Erythroblast (primary cell): ENCODE results near the gene PSMD4.

Source experiments
- GATA1 ChIP-seq: IDR thresholded peaks from 2 replicates; pipeline ENCODE4 v1.6.1; 2011; ENCODE audit warnings: low read depth, mild to moderate bottlenecking, control low read depth, low read length, moderate library complexity
- POLR2A ChIP-seq: IDR thresholded peaks from 2 replicates; pipeline ENCODE4 v1.6.1; 2011; ENCODE audit warnings: mild to moderate bottlenecking, low read length

DNA sequence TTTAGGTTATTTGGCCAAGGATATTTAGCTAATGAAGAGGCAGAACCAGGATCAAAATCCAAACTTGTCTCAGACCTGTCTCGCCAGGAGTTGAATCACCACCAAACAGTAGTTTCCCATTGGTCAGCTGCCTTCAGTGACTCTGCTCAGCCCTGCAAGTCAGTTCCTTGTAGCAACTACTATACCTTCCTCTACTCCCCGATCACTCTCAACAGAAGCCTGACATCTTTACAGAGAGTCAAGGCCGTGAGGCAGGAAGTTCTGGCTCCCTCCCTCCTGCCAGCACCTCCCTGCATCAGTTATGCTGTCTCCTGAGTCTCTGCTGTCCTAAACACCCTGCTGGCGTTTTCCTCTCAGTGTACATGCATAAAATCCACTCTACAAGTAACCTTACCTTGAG, 13.2 kb downstream of the PSMD4 start:
- TF ChIP-seq POLR2A (no peak), GATA1 (no peak)
